Spinal cord (tissue), 10 donors: Measurements from ENCODE around the gene CAST. TPM values are rescaled to one million over a fixed set of nuclear protein-coding genes. Genes with fewer than 3 reads are reported as not detected.

ENCODE experiments used
- DNase-seq, 6 donors: peaks; one replicate each; pipeline versions ENCODE4 v3.0.0 to v3.0.0-alpha.2; 2013 to 2015; ENCODE audit warnings: low spot score in 6 of 6, low read depth in 4 of 6
- H3K27ac ChIP-seq: one replicate; pipeline ENCODE4 v1.5.1; 2013; ENCODE audit warnings: low read depth, low read length, control low read depth
- H3K27me3 ChIP-seq: one replicate; pipeline ENCODE4 v1.6.1; 2013; ENCODE audit warnings: low read length; ENCODE audit not compliant: control insufficient read depth, insufficient read depth
- H3K36me3 ChIP-seq: one replicate; pipeline ENCODE4 v1.6.1; 2013; ENCODE audit warnings: low read length; ENCODE audit not compliant: control insufficient read depth, insufficient read depth
- H3K4me1 ChIP-seq: one replicate; pipeline ENCODE4 v1.6.1; 2013; ENCODE audit warnings: low read length; ENCODE audit not compliant: control insufficient read depth, insufficient read depth
- H3K4me3 ChIP-seq: one replicate; pipeline ENCODE4 v1.5.1; 2013; ENCODE audit warnings: low read depth, low read length, control low read depth
- H3K9me3 ChIP-seq: one replicate; pipeline ENCODE4 v1.6.1; 2013; ENCODE audit warnings: low read length; ENCODE audit not compliant: control insufficient read depth, insufficient read depth
- WGBS: methylation state at CpG from one replicate; pipeline ENCODE4 v1.1.5; 2013; ENCODE audit warnings: missing lambda C conversion rate; ENCODE audit not compliant: insufficient coverage; 5-methylcytosine and 5-hydroxymethylcytosine counted together
- polyA plus RNA-seq, 2 donors: library from polyadenylated mRNA; unstranded; fragments of 120-200 nt; gene quantifications; one replicate each; pipeline ENCODE4 v1.2.1, GENCODE V29; 2013; ENCODE audit not compliant: insufficient read length in 2 of 2
- total RNA-seq, 2 donors: library from RNA; depleted of rRNA in 1 of 2; stranded (reverse); fragments of 120-200 nt in 1 of 2; fragments of >200 nt in 1 of 2; gene quantifications; one replicate each; pipeline versions ENCODE4 v1.2.3 to v1.2.4, GENCODE V29; 2013 to 2014
- donor health status: healthy.

The CAST gene
- total and polyA plus RNA-seq, 4 donors = 51.7 to 118 (median 64.3) TPM

GRCh38 chr5:96716716-96717115, 54.5 kb downstream of the CAST start:
- Histone ChIP-seq H3K36me3 (no peaks in the 10 kb centered on the region), H3K27ac (no peak overlapping the region), H3K9me3 (no peaks in the 10 kb centered on the region), H3K4me3 (no peak overlapping the region), H3K27me3 (no peaks in the 10 kb centered on the region), H3K4me1 (no peaks in the 10 kb centered on the region)
- DNase-seq = peak in 1 of 6 donors; percentile 85
- no CpG with 5 or more reads among the region's 2 CpGs for WGBS

- no peak overlapping the region for H3K4me3 ChIP-seq
- H3K36me3 ChIP-seq = no peaks in the 10 kb centered on the region
- no peaks in the 10 kb centered on the region for H3K4me1 ChIP-seq
- H3K27me3 ChIP-seq = no peaks in the 10 kb centered on the region
- H3K9me3 ChIP-seq = no peaks in the 10 kb centered on the region
- no peak overlapping the region for H3K27ac ChIP-seq
- no peak for DNase-seq
- WGBS = no CpG with 5 or more reads among the region's 1 CpG
Observed at GRCh38 chr5:96717874-96718273, 55.7 kb downstream of the CAST start.

GRCh38 chr5:96718635-96719077, 56.5 kb downstream of the CAST start:
- Histone ChIP-seq H3K27me3 (no peaks in the 10 kb centered on the region), H3K9me3 (no peaks in the 10 kb centered on the region), H3K36me3 (no peaks in the 10 kb centered on the region), H3K4me3 (no peak overlapping the region), H3K27ac (no peak overlapping the region), H3K4me1 (no peaks in the 10 kb centered on the region)
- no peak for DNase-seq
- WGBS = 62% methylated on average over 7 of the region's 7 CpGs

GRCh38 chr5:96720408-96720807, 58.2 kb downstream of the CAST start:
- no peak overlapping the region for H3K4me3 ChIP-seq
- H3K36me3 ChIP-seq = no peaks in the 10 kb centered on the region
- H3K9me3 ChIP-seq = no peaks in the 10 kb centered on the region
- WGBS = no CpG with 5 or more reads among the region's 2 CpGs
- H3K27me3 ChIP-seq = no peaks in the 10 kb centered on the region
- no peak overlapping the region for H3K27ac ChIP-seq
- no peak for DNase-seq
- H3K4me1 ChIP-seq = no peaks in the 10 kb centered on the region

GRCh38 chr5:96721351-96721977, 59.3 kb downstream of the CAST start:
- Histone ChIP-seq H3K4me3 (no peak overlapping the region), H3K4me1 (no peaks in the 10 kb centered on the region), H3K9me3 (no peaks in the 10 kb centered on the region), H3K27ac (no peak overlapping the region), H3K36me3 (no peaks in the 10 kb centered on the region), H3K27me3 (no peaks in the 10 kb centered on the region)
- DNase-seq = no peak

GRCh38 chr5:96725257-96725656, 63.1 kb downstream of the CAST start:
- Histone ChIP-seq H3K9me3 (no peaks in the 10 kb centered on the region), H3K4me3 (no peak overlapping the region), H3K27me3 (no peaks in the 10 kb centered on the region), H3K4me1 (no peaks in the 10 kb centered on the region), H3K27ac (no peak overlapping the region), H3K36me3 (no peaks in the 10 kb centered on the region)
- whole genome bisulfite sequencing = no CpG with 5 or more reads among the region's 1 CpG
- DNase-seq = no peak

GRCh38 chr5:96726802-96727201, 64.6 kb downstream of the CAST start:
- H3K9me3 ChIP-seq = no peaks in the 10 kb centered on the region
- 88% methylated on average over 2 of the region's 4 CpGs for WGBS
- H3K27me3 ChIP-seq = no peaks in the 10 kb centered on the region
- H3K4me3 ChIP-seq = no peak overlapping the region
- H3K4me1 ChIP-seq = no peaks in the 10 kb centered on the region
- no peak overlapping the region for H3K27ac ChIP-seq
- no peaks in the 10 kb centered on the region for H3K36me3 ChIP-seq
- DNase-seq = no peak

GRCh38 chr5:96729156-96729555, 67.0 kb downstream of the CAST start:
- no peaks in the 10 kb centered on the region for H3K9me3 ChIP-seq
- no peak overlapping the region for H3K27ac ChIP-seq
- no peaks in the 10 kb centered on the region for H3K36me3 ChIP-seq
- peak in 1 of 6 donors; percentile 32 for DNase-seq
- no peaks in the 10 kb centered on the region for H3K4me1 ChIP-seq
- no peaks in the 10 kb centered on the region for H3K27me3 ChIP-seq
- H3K4me3 ChIP-seq = no peak overlapping the region

GRCh38 chr5:96730586-96730985, 68.4 kb downstream of the CAST start:
- 83% methylated on average over 1 of the region's 6 CpGs for WGBS
- Histone ChIP-seq H3K36me3 (no peaks in the 10 kb centered on the region), H3K27ac (no peak overlapping the region)

GRCh38 chr5:96733771-96734500, 71.8 kb downstream of the CAST start:
- no peak overlapping the region for H3K4me3 ChIP-seq
- no peak for DNase-seq
- H3K36me3 ChIP-seq = peaks cover 7% of the 10 kb centered on the region
- no peak overlapping the region for H3K27ac ChIP-seq
- 71% methylated on average over 4 of the region's 7 CpGs for WGBS
- no peaks in the 10 kb centered on the region for H3K4me1 ChIP-seq
- H3K27me3 ChIP-seq = no peaks in the 10 kb centered on the region
- no peaks in the 10 kb centered on the region for H3K9me3 ChIP-seq

More at GRCh38 chr5:96730586-96730985, 68.4 kb downstream of the CAST start:
- H3K4me3 ChIP-seq = no peak overlapping the region
- H3K9me3 ChIP-seq = no peaks in the 10 kb centered on the region
- H3K4me1 ChIP-seq = no peaks in the 10 kb centered on the region
- no peaks in the 10 kb centered on the region for H3K27me3 ChIP-seq
- no peak for DNase-seq
